ENCODE measurements around the gene CNIH2.

GRCh38 chr11:66314561-66315497 lies 36.9 kb downstream of the CNIH2 start:
- TF ChIP-seq POLR2AphosphoS5 (IDR thresholded peaks at IDR 0.05) (no peak), MXI1 (conservative IDR thresholded peaks at IDR 0.05; ENCODE audit: poor library complexity, severe bottlenecking) (no peak), CTCF (IDR thresholded peaks at IDR 0.05; ENCODE audit: poor library complexity, severe bottlenecking) (no peak), EP300 (conservative IDR thresholded peaks at IDR 0.05; ENCODE audit: poor library complexity, severe bottlenecking) (no peak)

Data from neural cell (in vitro differentiated cells).